Measurements from ENCODE around the gene ABLIM3.

Gene ABLIM3

DNA sequence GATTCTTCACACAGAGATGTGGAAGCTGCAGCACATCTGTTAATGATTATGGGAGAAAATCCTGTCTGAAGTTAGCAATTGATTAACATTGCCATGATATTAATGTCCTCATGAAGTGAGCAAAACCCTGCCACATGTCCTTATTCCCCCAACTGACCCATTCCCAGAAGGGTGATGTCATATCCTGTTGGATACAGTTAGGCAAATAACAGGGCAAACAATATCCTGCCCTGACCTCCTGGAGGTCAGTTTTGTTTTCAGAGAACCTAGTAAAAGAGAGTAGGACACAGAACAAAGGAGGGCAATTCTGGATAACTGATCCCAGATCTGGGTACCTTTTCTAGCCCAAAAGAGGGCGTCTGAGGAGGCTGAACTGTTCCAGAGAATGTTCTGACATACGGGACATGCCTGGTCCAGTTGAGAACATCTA lies 11.0 kb downstream of the ABLIM3 start:
- Histone ChIP-seq H3K9ac (ENCODE audit: low read depth, low read length, poor library complexity, severe bottlenecking) (no peak overlapping the region), H3K9me3 (ENCODE audit: insufficient read depth, low read depth, low read length) (no peaks in the 10 kb centered on the region), H3K36me3 (ENCODE audit: insufficient read depth, low read length) (no peaks in the 10 kb centered on the region), H3K4me2 (ENCODE audit: low read depth, low read length, poor library complexity, severe bottlenecking) (no peak overlapping the region), H2AFZ (ENCODE audit: low read length) (no peak overlapping the region), H3K4me3 (ENCODE audit: low read length, poor library complexity, severe bottlenecking) (no peak overlapping the region), H3K27me3 (ENCODE audit: insufficient read depth, low read length, poor library complexity, severe bottlenecking) (no peaks in the 10 kb centered on the region), H3K79me2 (ENCODE audit: insufficient read depth, low read length) (no peaks in the 10 kb centered on the region), H3K4me1 (ENCODE audit: insufficient read depth, low read length, poor library complexity, severe bottlenecking) (no peaks in the 10 kb centered on the region), H4K20me1 (ENCODE audit: insufficient read depth, low read length, poor library complexity, severe bottlenecking) (no peaks in the 10 kb centered on the region), H3F3A (ENCODE audit: low read depth) (no peaks in the 10 kb centered on the region), H3K9me2 (replicated peaks; ENCODE audit: low read depth, low read length) (no peaks in the 10 kb centered on the region)
- TF ChIP-seq, protein P1, sequence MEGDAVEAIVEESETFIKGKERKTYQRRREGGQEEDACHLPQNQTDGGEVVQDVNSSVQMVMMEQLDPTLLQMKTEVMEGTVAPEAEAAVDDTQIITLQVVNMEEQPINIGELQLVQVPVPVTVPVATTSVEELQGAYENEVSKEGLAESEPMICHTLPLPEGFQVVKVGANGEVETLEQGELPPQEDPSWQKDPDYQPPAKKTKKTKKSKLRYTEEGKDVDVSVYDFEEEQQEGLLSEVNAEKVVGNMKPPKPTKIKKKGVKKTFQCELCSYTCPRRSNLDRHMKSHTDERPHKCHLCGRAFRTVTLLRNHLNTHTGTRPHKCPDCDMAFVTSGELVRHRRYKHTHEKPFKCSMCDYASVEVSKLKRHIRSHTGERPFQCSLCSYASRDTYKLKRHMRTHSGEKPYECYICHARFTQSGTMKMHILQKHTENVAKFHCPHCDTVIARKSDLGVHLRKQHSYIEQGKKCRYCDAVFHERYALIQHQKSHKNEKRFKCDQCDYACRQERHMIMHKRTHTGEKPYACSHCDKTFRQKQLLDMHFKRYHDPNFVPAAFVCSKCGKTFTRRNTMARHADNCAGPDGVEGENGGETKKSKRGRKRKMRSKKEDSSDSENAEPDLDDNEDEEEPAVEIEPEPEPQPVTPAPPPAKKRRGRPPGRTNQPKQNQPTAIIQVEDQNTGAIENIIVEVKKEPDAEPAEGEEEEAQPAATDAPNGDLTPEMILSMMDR (conservative IDR thresholded peaks at IDR 0.05; ENCODE audit: low read length) = no peak

GRCh38 chr5:149153193-149153750 lies 12.0 kb downstream of the ABLIM3 start:
- H3K79me2 ChIP-seq (ENCODE audit: insufficient read depth, low read length) = no peaks in the 10 kb centered on the region
- H4K20me1 ChIP-seq (ENCODE audit: insufficient read depth, low read length, poor library complexity, severe bottlenecking) = no peaks in the 10 kb centered on the region
- H3K36me3 ChIP-seq (ENCODE audit: insufficient read depth, low read length) = no peaks in the 10 kb centered on the region
- H3F3A ChIP-seq (ENCODE audit: low read depth) = no peaks in the 10 kb centered on the region
- TF ChIP-seq, protein P1 (conservative IDR thresholded peaks at IDR 0.05; ENCODE audit: low read length) = no peak
- no peak for TF ChIP-seq EZH2phosphoT487 (IDR thresholded peaks at IDR 0.05; ENCODE audit: borderline replicate concordance)
- H3K9me2 ChIP-seq (replicated peaks; ENCODE audit: low read depth, low read length) = no peaks in the 10 kb centered on the region
- no peaks in the 10 kb centered on the region for H3K9me3 ChIP-seq (ENCODE audit: insufficient read depth, low read depth, low read length)
- H3K27me3 ChIP-seq (ENCODE audit: insufficient read depth, low read length, poor library complexity, severe bottlenecking) = no peaks in the 10 kb centered on the region
- no peak overlapping the region for H3K9ac ChIP-seq (ENCODE audit: low read depth, low read length, poor library complexity, severe bottlenecking)
- H3K4me2 ChIP-seq (ENCODE audit: low read depth, low read length, poor library complexity, severe bottlenecking) = no peak overlapping the region
- H2AFZ ChIP-seq (ENCODE audit: low read length) = no peak overlapping the region
- H3K4me1 ChIP-seq (ENCODE audit: insufficient read depth, low read length, poor library complexity, severe bottlenecking) = no peaks in the 10 kb centered on the region
- H3K4me3 ChIP-seq (ENCODE audit: low read length, poor library complexity, severe bottlenecking) = no peak overlapping the region

GRCh38 chr5:149153751-149154610 lies 12.7 kb downstream of the ABLIM3 start:
- Histone ChIP-seq H3K9me2 (replicated peaks; ENCODE audit: low read depth, low read length) (no peaks in the 10 kb centered on the region), H4K20me1 (ENCODE audit: insufficient read depth, low read length, poor library complexity, severe bottlenecking) (no peaks in the 10 kb centered on the region), H3K4me3 (ENCODE audit: low read length, poor library complexity, severe bottlenecking) (no peak overlapping the region), H3K4me2 (ENCODE audit: low read depth, low read length, poor library complexity, severe bottlenecking) (no peak overlapping the region), H3K9me3 (ENCODE audit: insufficient read depth, low read depth, low read length) (no peaks in the 10 kb centered on the region), H3K9ac (ENCODE audit: low read depth, low read length, poor library complexity, severe bottlenecking) (no peak overlapping the region), H3K27me3 (ENCODE audit: insufficient read depth, low read length, poor library complexity, severe bottlenecking) (no peaks in the 10 kb centered on the region), H3K4me1 (ENCODE audit: insufficient read depth, low read length, poor library complexity, severe bottlenecking) (no peaks in the 10 kb centered on the region), H3K79me2 (ENCODE audit: insufficient read depth, low read length) (no peaks in the 10 kb centered on the region), H3K36me3 (ENCODE audit: insufficient read depth, low read length) (no peaks in the 10 kb centered on the region), H2AFZ (ENCODE audit: low read length) (no peak overlapping the region), H3F3A (ENCODE audit: low read depth) (no peaks in the 10 kb centered on the region)
- TF ChIP-seq, protein P1 (conservative IDR thresholded peaks at IDR 0.05; ENCODE audit: low read length) = no peak
- TF ChIP-seq EZH2phosphoT487 (IDR thresholded peaks at IDR 0.05; ENCODE audit: borderline replicate concordance) = no peak
